K562 (cell line): ENCODE measurements around the gene LMCD1. TPM values are rescaled to one million over a fixed set of nuclear protein-coding genes. Genes with fewer than 3 reads are reported as not detected.

Experiments
- BDP1 ChIP-seq: IDR thresholded peaks from 3 replicates; pipeline ENCODE4 v1.6.1; 2011; ENCODE audit not compliant: insufficient read length, insufficient read depth
- DEAF1 ChIP-seq: fragments of 450-650 bp; formaldehyde crosslinking; IDR thresholded peaks from 2 replicates; pipeline ENCODE4 v1.4.0; 2020; ENCODE audit warnings: mild to moderate bottlenecking, moderate library complexity
- ELF1 ChIP-seq: fragments of 200-800 bp; sonication (Bioruptor generic); IDR thresholded peaks from 2 replicates; pipeline ENCODE4 v1.6.1; 2016; ENCODE audit warnings: missing genetic modification characterization, missing compliant biosample characterization
- STAT5A ChIP-seq: IDR thresholded peaks from 2 replicates; pipeline ENCODE4 v1.6.1; 2012; ENCODE audit warnings: low read length, inconsistent platforms, borderline replicate concordance
- TRIM24 ChIP-seq, 2 experiments: fragments of 450-650 bp; IDR thresholded peaks; 2 replicates each; pipeline ENCODE4 v1.6.1; 2016
- USF1 ChIP-seq: sonication (generic); formaldehyde crosslinking; IDR thresholded peaks from 2 replicates; pipeline ENCODE4 v1.9.0; 2022; ENCODE audit warnings: mild to moderate bottlenecking, missing genetic modification reagents
- polyA plus RNA-seq, 8 experiments: library from polyadenylated mRNA; depleted of rRNA in 4 of 8; stranded (reverse) in 5 of 8; unstranded in 3 of 8; fragments of >200 nt; fragmentation: Nextera tagmentation in 2 of 8; fragmentation: Illumina TruSeq in 1 of 8; extraction: Ambion mirVana in 2 of 8; extraction: Trizol in 1 of 8; gene quantifications; 2 replicates each; pipeline versions ENCODE4 v1.2.1 to v1.2.3, GENCODE V29; 2011 to 2014; ENCODE audit warnings: inconsistent platforms in 1 of 8, missing spikeins in 1 of 8
- total RNA-seq, 7 experiments: library from RNA; depleted of rRNA in 6 of 7; stranded (reverse); fragments of >200 nt in 6 of 7; fragmentation: Illumina TruSeq in 2 of 7; extraction: Trizol in 2 of 7; gene quantifications; 2 replicates each; pipeline versions ENCODE4 v1.2.1 to v1.2.3, GENCODE V29; 2011 to 2021; ENCODE audit warnings: low replicate concordance in 1 of 7
- TF ChIP-seq, protein P1 (sequence below): sonication (generic); formaldehyde crosslinking; IDR thresholded peaks from 2 replicates; pipeline ENCODE4 v1.8.0; 2022; ENCODE audit warnings: missing genetic modification reagents, mild to moderate bottlenecking, borderline replicate concordance
- TF ChIP-seq, protein P2 (sequence below): sonication (generic); formaldehyde crosslinking; IDR thresholded peaks from 2 replicates; pipeline ENCODE4 v1.8.0; 2022; ENCODE audit warnings: mild to moderate bottlenecking, missing genetic modification reagents
- TF ChIP-seq, protein P3 (sequence below): fragments of 250-450 bp; sonication (Bioruptor Pico); IDR thresholded peaks from 2 replicates; pipeline ENCODE4 v1.5.0; 2021; ENCODE audit warnings: mild to moderate bottlenecking, moderate library complexity
- TF ChIP-seq, protein P4 (sequence below): sonication (generic); formaldehyde crosslinking; IDR thresholded peaks from 2 replicates; pipeline ENCODE4 v1.4.0; 2020; ENCODE audit warnings: mild to moderate bottlenecking, missing genetic modification reagents

LMCD1 gene
- total and polyA plus RNA-seq, 9 of the 15 experiments (the other 6 are each of a cell fraction or from before 2014, with no cell fraction given): 0.60 TPM; not detected in 8

GRCh38 chr3:8622873-8623691 is 121.5 kb downstream of the LMCD1 start (continued):
- TF ChIP-seq, protein P1, sequence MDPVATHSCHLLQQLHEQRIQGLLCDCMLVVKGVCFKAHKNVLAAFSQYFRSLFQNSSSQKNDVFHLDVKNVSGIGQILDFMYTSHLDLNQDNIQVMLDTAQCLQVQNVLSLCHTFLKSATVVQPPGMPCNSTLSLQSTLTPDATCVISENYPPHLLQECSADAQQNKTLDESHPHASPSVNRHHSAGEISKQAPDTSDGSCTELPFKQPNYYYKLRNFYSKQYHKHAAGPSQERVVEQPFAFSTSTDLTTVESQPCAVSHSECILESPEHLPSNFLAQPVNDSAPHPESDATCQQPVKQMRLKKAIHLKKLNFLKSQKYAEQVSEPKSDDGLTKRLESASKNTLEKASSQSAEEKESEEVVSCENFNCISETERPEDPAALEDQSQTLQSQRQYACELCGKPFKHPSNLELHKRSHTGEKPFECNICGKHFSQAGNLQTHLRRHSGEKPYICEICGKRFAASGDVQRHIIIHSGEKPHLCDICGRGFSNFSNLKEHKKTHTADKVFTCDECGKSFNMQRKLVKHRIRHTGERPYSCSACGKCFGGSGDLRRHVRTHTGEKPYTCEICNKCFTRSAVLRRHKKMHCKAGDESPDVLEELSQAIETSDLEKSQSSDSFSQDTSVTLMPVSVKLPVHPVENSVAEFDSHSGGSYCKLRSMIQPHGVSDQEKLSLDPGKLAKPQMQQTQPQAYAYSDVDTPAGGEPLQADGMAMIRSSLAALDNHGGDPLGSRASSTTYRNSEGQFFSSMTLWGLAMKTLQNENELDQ (CRISPR knock-in tag): no peak
- TF ChIP-seq, protein P2, sequence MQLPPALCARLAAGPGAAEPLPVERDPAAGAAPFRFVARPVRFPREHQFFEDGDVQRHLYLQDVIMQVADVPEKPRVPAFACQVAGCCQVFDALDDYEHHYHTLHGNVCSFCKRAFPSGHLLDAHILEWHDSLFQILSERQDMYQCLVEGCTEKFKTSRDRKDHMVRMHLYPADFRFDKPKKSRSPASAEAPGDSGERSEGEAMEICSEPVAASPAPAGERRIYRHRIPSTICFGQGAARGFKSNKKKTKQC (CRISPR knock-in tag): no peak
- TF ChIP-seq TRIM24 (IDR thresholded peaks at IDR 0.05) (no peak), ELF1 (no peak), DEAF1 (CRISPR knock-in tag) (peak; percentile 70), USF1 (CRISPR knock-in tag) (no peak), STAT5A (no peak), BDP1 (no peak)
- TF ChIP-seq, protein P3, sequence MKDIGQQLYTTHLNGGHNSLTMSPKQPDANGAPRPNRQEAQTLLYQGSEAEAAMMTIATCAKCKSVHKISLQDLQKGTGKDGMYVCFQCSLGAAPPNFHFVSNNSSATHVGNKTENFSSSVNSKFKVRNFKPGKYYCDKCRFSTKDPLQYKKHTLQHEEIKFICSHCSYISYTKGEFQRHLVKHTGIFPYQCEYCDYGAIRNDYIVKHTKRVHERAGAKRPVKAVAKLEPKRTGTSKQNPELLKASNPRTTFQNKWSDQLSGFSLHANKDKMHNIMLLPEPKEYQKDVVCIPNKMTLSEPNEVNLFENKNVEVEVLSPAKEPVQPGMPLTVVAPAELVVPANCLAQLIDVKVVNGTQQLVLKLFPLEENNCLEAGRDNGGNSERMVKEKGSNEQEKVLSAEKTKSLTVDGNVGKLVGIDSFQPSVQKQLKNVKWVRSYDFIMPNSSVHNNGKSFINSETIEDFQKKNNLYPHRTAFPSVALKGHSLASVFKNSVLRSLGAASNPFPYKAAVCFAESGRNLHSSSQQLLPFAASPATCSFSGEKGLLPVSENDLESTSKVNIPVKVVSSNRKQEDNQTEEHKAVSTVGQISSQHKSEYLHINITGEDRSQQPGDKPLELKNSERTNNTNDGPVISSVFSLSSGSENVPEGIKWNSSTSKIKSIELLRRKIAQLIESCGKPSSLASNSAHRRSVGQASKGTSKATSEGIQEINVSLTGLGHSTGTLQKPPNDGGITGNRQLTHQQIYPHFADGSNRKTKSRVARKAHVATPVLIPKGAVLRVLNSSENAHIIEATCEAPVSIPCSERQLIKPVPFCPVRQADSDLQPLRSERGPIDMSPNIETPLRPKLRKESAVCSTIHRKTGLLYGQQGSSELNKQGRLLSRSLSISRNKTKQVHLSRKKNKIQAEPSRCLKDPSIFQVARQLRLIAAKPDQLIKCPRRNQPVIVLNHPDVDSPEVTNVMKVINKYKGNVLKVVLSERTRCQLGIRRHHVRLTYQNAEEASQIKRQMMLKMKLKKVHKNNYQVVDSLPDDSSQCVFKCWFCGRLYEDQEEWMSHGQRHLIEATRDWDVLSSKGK (CRISPR knock-in tag): no peak
- TF ChIP-seq, protein P4, sequence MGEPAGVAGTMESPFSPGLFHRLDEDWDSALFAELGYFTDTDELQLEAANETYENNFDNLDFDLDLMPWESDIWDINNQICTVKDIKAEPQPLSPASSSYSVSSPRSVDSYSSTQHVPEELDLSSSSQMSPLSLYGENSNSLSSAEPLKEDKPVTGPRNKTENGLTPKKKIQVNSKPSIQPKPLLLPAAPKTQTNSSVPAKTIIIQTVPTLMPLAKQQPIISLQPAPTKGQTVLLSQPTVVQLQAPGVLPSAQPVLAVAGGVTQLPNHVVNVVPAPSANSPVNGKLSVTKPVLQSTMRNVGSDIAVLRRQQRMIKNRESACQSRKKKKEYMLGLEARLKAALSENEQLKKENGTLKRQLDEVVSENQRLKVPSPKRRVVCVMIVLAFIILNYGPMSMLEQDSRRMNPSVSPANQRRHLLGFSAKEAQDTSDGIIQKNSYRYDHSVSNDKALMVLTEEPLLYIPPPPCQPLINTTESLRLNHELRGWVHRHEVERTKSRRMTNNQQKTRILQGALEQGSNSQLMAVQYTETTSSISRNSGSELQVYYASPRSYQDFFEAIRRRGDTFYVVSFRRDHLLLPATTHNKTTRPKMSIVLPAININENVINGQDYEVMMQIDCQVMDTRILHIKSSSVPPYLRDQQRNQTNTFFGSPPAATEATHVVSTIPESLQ (CRISPR knock-in tag): no peak
